GM21786 (cell line): ENCODE measurements around the gene MTCH2.
"Not testable (repeated sequence)": the region's sequence is repeated elsewhere in the genome, so short reads cannot be mapped to it uniquely, and the experiment has no call there.

Source experiments
- ATAC-seq: cut with Tn5 transposase; IDR thresholded peaks from one replicate; pipeline ENCODE4 v1.9.1; 2021; ENCODE audit not compliant: unreplicated experiment

Gene MTCH2

GRCh38 chr11:47640506-47640905 lies 1.9 kb downstream of the MTCH2 start:
- ATAC-seq = not testable (repeated sequence)

GRCh38 chr11:47636331-47636730 lies 6.0 kb downstream of the MTCH2 start:
- ATAC-seq = not testable (repeated sequence)

- ATAC-seq = no peak
Observed at GRCh38 chr11:47631473-47631872, 10.9 kb downstream of the MTCH2 start.

DNA sequence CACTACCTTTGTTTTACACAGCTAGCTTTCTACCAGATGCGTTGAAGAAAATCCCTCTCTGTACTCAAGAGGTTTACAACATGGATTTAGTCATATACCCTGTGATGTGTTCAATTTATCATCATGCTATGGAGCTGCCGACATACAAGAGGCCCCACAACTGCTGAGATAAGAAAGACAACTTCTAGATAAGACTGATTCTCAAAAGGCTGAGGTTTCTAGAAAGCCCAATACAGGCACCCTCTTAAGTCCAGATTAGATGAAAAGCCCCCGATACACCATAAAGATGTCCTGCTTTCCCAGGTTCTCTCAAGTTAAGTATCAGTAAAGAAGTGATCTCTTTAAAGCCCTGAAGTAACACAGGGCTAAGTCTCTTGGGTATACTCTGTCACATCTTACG lies 14.3 kb downstream of the MTCH2 start:
- no peak for ATAC-seq

DNA sequence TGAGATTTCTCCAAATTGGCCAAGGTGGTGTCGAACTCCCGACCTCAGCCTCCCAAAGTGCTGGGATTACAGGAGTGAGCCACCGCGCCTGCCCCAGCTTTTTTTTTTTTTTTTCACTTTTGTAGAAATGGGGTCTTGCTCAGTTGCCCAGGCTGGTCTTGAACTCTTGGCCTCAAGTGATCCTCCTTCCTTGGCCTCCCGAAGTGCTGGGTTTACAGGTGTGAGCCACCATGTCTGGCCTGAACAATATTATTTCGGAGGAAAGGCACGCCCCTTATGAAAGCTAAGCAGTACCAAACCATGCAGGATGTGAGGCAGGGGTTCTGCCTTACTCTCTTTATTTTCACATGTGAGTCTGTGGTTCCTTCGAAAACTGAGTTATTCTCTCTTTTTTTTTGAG lies 16.1 kb downstream of the MTCH2 start:
- ATAC-seq = no peak

- no peak for ATAC-seq
Observed at GRCh38 chr11:47620836-47621378, 21.5 kb downstream of the MTCH2 start.

- ATAC-seq = no peak
Observed at GRCh38 chr11:47617417-47617809, 24.9 kb downstream of the MTCH2 start.

- no peak for ATAC-seq
Observed at GRCh38 chr11:47616726-47617416, 25.5 kb downstream of the MTCH2 start.

DNA sequence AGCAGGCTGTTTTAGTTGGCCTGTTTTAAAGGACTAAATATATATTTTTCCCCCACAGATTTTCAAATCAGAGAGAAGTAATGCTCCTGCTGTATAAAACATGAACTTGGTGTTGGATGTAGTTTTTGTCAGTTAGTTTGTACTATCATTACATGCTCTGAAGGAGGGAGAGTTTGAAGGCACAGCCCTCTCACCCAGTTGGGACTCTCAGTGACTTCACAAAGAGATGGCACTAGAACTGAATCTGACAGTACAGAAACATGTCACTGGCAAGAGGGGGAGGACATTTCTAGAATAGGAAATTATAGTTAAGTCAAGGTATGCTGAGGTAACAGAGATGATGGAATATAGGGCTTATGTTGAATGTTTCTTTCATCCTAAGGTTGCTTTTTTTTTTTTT lies 27.1 kb downstream of the MTCH2 start:
- no peak for ATAC-seq

DNA sequence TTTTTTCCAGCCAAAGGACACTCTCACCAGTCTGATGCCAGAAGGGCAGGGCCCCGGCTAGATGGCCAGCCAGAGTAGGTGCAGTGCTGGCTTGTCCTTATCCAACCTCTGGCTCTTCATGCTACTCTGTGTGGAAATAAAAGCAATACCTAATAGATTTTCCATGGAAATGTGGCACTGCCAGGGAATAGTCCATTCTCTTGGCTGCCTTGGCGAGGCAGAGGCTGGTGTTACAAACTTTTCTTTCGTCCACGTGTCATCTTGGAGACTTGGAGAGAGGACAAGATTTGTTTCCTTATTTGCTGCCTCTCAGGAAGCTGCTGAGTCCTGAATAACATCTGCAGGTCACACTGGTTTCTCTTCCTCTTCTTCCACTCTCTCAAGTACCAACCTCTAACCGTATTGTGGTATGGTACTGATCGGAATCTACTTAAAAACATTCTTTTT lies 31.0 kb downstream of the MTCH2 start:
- peak; percentile 89 for ATAC-seq

DNA sequence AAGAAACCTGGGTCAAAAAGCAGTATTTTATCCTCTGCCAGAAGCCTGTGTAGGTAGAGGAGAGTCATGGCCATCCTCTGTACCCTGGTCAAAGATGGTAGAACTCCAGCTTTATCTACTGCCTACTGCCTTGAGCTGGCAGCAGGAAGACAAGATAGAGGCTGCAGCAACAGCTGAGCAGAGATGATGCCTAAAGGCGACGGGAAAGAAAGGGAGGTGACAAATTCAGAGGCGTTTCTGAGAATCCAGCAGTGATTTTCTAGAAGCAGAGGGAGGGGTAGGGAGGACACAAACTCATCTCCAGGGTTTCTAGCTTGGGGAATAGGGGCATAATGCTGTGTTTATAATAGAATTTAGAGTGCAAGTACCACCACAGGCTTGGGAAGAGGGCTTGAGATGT lies 32.7 kb downstream of the MTCH2 start:
- ATAC-seq = no peak

DNA sequence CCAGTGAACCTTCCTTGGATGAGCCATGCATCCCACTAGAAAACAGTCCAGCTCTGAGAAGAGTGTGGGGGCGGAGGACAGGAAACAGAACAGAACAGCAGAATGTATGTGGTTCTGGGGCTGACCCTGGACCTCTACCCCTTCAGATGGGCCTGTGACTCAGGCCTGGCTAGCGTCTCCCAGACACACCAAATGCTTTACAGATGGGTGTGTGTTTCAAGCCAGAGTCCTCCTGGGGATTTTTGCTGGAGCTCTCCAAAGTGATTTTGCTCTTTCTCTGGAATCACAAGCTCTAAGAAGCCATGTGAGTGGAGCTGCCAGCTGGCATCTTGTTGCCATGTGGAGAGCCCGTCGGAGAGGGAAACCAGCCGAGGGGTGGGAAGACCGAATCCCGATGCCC lies 35.0 kb downstream of the MTCH2 start:
- no peak for ATAC-seq

DNA sequence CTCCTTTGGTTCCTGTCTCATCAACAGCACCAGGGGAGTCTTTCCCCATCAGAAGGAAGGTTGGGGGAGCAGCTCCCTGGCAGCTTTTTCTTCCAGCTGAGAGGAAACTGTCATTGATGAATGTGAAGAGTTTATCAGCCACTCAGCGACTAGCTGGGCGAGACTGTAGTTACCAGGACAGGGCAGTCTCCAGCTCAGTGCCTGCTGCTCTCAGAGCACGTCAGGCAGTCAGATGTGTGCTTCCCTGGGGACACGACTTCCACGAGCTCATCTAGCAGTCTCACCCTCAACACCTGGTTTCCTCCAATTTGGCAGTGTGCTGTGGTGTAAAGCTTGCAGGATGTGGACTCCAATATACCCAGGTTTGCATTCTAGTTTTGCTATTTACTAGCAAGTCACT lies 35.6 kb downstream of the MTCH2 start:
- no peak for ATAC-seq

DNA sequence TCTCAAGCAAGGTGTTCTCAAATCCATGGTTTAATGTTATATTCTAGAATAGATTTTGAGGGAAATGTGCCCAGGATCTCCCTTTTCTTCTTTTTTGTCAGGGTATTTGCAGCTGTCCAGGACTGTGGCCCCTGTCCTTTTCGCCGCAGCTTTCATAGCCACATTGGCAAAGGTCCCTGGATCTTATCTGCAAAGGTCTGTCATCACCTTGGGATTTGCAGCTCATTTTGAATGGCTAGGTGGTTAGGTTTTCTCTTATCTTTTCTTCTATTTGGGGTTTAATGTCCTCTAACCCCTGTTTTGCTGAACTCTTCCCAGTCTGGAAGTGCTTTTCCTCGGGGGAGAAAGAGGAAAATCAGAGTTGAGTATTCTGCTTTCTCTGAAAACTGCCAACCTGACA lies 36.4 kb downstream of the MTCH2 start:
- no peak for ATAC-seq

GRCh38 chr11:47603295-47603694 lies 39.1 kb downstream of the MTCH2 start:
- ATAC-seq = no peak

DNA sequence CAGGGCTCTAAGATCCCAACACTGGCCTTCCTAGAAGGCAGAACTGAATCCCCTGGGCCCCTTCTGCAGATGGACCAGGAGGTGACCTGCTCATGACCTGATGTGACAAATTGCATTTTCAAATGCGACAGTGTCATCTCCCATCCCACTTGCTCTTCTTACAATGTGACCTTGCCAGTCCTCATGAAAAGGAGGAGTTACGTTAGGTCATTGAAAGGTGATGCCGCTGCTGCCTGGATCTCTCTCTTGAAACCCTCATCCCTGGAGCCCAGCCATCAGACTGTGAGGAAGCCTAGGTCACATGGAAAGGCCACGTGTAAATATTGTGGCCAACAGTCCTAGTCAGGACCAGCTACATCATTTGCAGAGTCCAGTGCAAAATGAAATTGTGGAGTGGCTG lies 42.5 kb downstream of the MTCH2 start:
- no peak for ATAC-seq

GRCh38 chr11:47595967-47596366 lies 46.4 kb downstream of the MTCH2 start:
- no peak for ATAC-seq

DNA sequence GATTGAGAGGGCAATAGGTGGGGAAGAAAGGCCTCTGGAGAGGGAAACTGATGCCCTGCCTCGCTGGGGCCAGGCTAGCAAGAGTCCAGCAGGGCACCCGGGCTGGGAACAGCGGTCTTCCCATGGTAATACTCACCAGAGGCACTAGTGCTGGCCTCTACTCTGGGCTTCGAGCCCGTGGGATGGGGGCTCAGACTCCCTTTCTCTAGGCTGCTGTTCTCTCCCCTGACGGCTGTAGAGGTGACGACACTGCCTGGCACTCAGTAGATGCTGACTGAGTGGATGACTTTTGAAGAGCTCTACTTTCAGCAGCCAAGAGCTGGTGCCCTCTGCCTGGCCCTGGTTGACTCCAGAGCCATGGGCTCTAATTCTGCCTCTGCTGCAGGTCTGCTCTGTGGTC lies 47.3 kb downstream of the MTCH2 start:
- no peak for ATAC-seq

DNA sequence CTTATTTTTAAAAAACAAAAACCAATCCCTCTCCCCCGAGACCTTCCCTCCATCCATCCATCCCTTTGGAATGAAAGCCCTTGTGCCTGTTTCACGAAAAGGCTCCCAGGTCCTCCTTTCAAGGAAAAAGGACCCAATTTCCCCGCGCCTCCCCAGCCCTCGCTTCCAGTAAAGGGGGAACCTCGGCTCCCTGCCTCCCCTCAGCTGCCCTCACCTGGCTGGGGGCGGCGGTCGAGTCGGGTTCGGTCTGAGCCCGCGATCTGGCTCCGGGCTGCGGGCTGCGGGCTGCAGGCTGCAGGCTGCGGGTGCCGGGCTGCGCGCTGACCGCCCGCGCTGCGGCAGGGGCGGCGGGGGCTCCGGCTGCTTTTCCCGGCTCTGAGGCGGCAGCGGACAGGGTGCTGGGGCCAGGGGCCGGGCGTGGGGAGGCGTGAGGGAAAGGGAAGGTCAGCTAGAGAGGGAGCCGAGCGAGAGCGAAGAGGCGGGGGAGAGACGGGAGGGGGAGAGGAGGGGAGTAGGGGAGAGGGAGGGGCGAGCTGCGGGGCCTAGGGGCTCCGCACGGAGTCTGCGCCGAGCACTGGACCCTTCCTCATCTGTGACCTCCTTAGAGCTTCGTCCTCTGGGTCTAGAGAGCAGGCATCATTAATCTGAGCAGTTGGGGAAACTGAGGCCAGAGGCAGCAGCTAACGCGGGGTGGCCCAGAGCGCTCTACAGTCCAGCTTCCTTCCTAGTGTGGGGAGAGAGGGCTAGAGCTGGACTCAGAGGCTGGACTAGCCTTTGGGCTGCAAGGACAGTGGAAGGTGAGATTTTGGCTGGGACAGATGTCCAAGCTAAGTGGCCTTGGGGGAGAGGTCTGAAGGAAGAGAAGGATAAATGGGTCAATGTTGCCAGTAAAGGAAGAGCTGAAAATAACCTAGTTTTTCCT lies 48.2 kb downstream of the MTCH2 start, which contains the start of gene C1QTNF4:
Gene C1QTNF4 (minus strand): TSS at position 478 of the 922 bp plus-strand sequence. CDS start 3,601 bp downstream, outside the sequence.
- ATAC-seq = no peak

DNA sequence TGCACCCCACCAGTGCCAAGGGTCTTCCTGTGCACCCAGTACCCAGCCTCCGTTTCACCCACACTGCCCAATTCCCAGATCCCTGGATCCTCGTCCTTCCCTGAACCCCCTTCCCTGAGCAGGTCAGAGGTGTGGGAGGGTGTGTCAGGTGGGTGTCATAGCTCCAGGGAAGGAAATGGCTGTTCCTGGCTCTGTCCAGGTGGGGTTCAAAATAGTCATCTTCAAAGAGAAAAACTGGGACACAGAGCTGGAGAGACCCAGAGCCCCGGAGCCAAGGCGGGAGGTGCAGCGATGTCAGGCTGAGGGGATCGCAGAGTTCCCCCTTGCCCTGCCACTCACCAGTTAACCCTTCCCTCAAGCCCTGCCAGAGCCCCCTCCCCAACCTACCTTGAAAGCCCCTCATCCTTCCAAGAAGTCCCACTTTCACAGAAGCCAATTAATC lies 48.8 kb downstream of the MTCH2 start:
- ATAC-seq = no peak

DNA sequence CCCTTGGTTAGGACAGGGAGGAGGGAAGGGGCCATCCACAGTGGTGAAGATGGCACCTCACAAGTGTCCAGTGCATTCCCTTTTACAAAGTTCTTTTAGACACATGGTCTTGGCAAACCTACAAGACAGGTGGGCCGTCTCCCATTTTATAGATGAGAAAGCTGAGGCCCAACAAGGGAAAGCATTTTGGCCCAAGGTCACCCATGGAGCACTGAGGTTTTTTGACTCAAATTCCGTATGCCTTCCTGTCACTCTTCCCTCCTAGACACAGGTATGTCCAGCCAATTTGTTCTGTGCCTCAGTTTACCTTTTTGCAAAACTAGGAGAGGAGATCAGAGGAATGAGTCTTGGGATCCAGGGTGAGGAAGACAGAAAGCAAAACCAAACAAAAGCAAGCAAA lies 49.4 kb downstream of the MTCH2 start:
- ATAC-seq = no peak

DNA sequence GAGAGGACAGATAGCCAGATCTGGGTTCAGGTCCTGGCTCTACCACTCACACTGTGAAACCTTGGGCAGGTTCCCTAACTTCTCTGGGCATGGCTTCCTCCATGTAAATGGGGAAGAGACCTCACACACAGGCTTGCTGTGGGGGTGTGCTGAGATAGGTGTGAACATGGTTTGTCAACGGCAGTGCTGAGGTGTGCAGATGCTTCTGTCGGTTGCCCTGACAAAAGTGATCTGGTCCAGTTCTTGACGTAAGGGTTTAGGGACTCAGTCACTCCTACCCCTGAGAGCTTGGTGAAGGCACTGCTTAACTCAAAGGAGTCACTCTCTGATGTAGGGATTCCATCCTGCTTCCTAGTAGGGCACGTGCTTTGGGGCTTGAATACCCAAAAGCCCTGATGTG lies 50.1 kb downstream of the MTCH2 start:
- no peak for ATAC-seq
